VCaP (cell line): Measurements from ENCODE around the gene TSFM.

ENCODE experiments used
- H3K27ac ChIP-seq: fragments of 450-650 bp; 2 replicates; pipeline ENCODE4 v1.5.1; 2017
- TF ChIP-seq, protein P1 (sequence below): fragments of 450-650 bp; conservative IDR thresholded peaks from 2 replicates; pipeline ENCODE4 v1.5.1; 2017; ENCODE audit warnings: mild to moderate bottlenecking, moderate library complexity

The TSFM gene

DNA sequence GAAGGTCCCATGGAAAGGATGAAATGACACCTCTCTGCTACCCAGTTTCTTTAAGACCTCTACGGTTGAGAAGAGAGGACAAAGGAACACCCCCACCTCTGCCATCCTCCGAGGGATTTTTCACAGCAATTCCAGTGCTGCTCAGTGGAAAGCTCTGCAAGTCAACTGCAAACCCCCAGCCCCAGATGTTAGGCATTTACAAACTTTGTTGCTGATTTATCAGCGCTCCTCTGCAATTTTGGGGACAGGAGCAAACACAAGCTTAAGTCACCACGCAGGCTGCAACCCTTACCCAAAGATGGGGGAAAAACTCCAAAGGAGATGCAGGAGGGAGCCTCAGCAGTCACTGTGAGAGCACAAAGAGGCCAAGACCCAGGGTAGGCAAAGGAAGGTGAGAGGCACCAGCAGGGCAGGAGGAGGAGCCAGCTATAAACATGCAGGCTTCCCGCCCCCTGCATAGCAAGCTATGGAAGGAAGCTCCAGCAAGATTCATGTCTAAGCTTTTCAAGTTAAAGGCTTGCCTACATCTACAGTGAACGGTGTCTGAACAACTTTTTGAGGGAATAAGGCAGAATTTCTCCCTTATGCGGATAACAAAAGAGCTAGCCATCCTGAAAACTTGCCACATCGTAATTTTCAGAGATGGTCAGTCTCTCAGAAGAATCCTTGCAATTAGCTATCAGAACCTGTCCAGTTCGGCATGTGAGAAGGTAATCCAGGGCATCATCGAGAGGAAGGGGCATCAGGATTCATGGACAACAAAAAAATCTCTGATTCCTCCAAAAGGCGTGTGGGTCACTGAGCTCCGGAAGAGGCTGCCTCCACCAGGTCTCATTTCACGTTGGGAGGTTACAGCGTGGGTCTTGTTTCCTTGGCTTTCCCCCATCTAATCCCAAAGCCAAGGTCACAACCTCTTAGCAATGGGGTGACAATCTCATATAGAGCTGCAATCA is 60.0 kb downstream of the TSFM start:
- TF ChIP-seq, protein P1, sequence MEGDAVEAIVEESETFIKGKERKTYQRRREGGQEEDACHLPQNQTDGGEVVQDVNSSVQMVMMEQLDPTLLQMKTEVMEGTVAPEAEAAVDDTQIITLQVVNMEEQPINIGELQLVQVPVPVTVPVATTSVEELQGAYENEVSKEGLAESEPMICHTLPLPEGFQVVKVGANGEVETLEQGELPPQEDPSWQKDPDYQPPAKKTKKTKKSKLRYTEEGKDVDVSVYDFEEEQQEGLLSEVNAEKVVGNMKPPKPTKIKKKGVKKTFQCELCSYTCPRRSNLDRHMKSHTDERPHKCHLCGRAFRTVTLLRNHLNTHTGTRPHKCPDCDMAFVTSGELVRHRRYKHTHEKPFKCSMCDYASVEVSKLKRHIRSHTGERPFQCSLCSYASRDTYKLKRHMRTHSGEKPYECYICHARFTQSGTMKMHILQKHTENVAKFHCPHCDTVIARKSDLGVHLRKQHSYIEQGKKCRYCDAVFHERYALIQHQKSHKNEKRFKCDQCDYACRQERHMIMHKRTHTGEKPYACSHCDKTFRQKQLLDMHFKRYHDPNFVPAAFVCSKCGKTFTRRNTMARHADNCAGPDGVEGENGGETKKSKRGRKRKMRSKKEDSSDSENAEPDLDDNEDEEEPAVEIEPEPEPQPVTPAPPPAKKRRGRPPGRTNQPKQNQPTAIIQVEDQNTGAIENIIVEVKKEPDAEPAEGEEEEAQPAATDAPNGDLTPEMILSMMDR, result no peak
- H3K27ac ChIP-seq, result no peak overlapping the region; the same call in 1 of the 2 replicates

DNA sequence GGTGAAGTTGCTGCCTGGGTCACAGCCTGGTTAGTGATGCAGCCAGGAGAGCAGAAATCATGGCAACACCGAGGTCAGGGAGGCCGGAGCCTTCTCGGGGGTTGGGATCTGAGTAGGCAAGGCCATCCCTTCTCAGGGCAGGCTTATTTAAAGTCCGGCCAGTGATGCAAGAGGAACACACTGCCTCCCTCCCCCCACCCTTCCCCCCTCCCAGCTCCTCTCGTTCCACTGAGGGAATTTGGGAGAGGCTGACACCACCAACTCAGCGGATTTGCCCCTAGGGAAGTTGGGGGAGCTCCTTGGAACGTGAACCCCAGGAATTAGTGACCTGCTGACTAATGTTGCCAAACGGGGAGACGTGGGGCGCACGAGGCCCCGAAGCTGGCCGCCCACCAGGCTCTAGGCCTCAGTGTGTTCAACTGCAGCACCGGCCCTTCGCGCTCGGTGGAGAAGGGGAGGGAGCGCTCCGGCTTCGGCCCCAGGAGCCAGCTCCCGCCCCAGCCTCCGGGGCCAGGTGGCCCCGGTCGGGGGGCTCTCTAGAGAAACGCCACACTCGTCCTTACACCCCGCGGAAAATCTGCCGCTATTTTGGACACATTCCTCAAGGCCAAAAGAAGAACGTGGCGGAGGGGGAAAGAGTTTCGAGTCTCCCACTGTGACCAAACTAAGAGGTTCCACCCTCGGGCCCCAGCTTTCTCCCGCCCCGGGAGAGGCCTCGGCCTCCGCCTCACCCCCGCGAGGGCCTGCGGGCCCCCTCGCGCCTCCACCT is 62.3 kb downstream of the TSFM start:
- TF ChIP-seq, protein P1, result no peak
- peak overlapping the region; percentile 99 for H3K27ac ChIP-seq

DNA sequence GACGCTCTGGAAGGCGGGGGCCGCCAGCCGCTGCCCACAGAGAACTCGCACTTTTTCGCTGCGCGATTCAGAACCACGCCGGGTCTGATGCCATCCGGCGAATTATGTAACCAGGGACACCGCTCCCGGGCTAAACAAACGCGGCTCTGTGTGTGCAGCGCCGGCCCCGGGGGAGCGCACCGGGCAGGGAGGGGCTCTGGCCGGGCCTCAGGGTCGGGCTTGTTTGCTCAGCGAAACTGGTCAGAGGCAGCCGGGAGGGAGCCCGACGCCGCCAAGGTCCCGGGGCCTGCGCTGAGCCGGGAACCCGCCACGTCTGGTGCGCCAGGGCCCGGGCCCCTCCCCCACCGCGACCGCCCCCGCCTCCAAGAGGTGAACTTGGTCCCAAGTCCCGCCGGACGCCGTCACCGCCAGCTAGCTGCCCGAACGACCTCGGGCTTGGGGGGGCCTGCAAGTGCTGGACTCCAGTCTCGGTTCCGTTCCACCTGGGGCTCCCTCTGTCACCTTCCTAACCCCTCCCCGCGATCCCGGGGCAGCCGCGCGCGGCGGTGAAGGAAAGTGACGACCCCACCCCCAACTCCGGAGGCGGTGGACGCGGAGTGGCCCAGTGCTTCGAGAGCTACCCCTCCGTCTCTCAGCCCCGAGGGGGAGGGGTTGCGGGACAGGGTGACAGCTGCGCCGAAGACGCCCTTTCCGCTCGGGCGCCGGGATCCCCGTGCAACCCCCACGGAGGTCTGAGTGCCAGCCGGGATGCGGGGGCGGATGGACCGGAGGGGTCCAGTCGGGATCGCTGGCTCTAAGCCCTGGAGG is 63.1 kb downstream of the TSFM start:
- peak overlapping the region; percentile 99 for H3K27ac ChIP-seq
- TF ChIP-seq, protein P1, result 0 out of 2 replicates have a peak, but pooled peaks have one; percentile 0

DNA sequence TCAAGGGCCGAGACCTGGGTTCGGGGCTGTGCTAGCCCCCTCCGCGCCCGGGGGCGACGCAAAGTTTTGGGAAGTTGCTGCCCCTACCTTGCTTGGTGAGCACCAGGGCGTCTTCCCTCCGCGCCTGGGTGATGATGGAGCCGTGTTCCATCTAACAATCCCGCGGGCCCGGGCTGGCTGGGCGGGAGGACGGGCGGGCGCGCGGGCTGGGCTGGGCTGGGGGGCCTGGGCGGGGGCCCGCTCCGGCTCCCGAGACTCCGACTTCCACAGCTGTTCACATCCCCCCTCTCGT is 63.6 kb downstream of the TSFM start:
- peak overlapping the region; percentile 99 for H3K27ac ChIP-seq
- TF ChIP-seq, protein P1, result no peak

DNA sequence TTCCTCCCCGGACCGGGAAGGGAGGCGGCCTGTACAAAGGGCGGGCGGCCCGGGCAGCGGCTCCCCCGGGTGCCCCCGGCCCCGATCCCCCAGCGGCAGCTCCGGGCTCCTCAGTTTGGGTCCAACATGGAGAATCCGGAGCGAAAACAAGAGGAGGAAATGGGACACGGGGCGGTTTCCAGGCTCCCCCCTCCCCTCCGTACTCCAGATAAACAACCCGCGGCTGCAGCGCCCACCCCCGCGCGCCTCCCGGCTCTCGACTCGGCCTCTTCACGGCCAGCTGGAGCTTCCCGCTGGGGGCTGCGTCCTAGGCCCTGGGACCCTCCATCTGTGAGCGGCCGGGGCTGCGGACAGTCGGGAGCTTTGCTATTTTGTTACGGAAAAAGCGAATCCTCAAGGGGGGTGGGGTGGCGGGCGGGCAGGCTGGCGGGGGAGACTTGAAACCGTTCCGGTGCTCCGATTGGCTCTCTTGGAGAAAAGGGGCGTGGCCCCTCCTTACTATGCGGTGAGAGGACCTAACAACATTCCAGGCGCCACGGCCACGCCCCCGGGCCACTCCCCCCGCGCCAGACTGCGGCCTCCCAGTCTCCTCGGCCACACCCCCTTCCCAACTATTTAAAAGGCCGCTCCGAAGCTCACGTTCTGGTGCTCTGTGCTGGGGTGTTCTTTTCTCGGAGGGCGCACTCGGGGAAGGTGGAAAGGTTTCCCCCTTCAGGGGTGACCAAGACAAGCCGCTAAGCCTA is 64.2 kb downstream of the TSFM start, which contains the start of gene CTDSP2:
Gene CTDSP2, minus strand, starts transcription at position 153 of the 743 bp plus-strand sequence. CDS start 294 bp downstream, outside the sequence.
- TF ChIP-seq, protein P1, result 0 out of 2 replicates have a peak, but pooled peaks have one; percentile 11

More for the DNA sequence above, 64.2 kb downstream of the TSFM start, which contains the start of gene CTDSP2:
- peak within 1 kb of the TSS; percentile 99 for H3K27ac ChIP-seq
